ENCODE measurements around the gene OR10AG1. TPM values are rescaled to one million over a fixed set of nuclear protein-coding genes. Genes with fewer than 3 reads are reported as not detected.

The OR10AG1 gene
- total RNA-seq, 1 experiment from 2014 or later: not detected

GRCh38 chr11:55949330-55949729 is 20.4 kb downstream of the OR10AG1 start:
- Mint-ChIP-seq H3K4me3 (ENCODE audit: unreplicated experiment) (no peak overlapping the region), H3K9me3 (ENCODE audit: unreplicated experiment) (peaks cover 33% of the 10 kb centered on the region), H3K27me3 (ENCODE audit: insufficient read depth, unreplicated experiment) (no peaks in the 10 kb centered on the region), H3K27ac (ENCODE audit: low read depth, unreplicated experiment) (no peak overlapping the region), H3K36me3 (ENCODE audit: insufficient read depth, unreplicated experiment) (no peaks in the 10 kb centered on the region), H3K4me1 (ENCODE audit: insufficient read depth, unreplicated experiment) (no peaks in the 10 kb centered on the region)
- intact Hi-C loops (cut with micrococcal nuclease): no loop called here
- ChIA-PET POLR2A (no interaction called here), CTCF (interaction anchor here (0.7 to 0.9 kb wide), 3 partner anchors 8 to 1504 kb away, joined by 3 to 6 read pairs (median 4); no protein-coding TSS in a partner anchor)
- no TSS peak for BruUV-seq (replicated peaks)
- TF ChIP-seq CTCF (IDR thresholded peaks at IDR 0.05; ENCODE audit: unreplicated experiment): no peak
- no peak for DNase-seq (ENCODE audit: unreplicated experiment)

GRCh38 chr11:55942785-55943392 is 26.9 kb downstream of the OR10AG1 start:
- intact Hi-C loops (cut with micrococcal nuclease): loop anchor here (1.0 to 5.0 kb wide), 3 partner anchors 146 to 840 kb away; no protein-coding TSS in a partner anchor
- H3K9me3 Mint-ChIP-seq (ENCODE audit: unreplicated experiment): no peaks in the 10 kb centered on the region
- CTCF ChIA-PET: interaction anchor here (0.7 kb wide), 1 partner anchor 25 kb away, joined by 3 read pairs; no protein-coding TSS in a partner anchor

GRCh38 chr11:55936300-55936699 is 33.4 kb downstream of the OR10AG1 start, which contains the start of gene OR5I1:
Gene OR5I1, minus strand, starts transcription at chr11:55936400. Its CDS starts 0 bp downstream, at chr11:55936400.
- Mint-ChIP-seq H3K4me1 (ENCODE audit: insufficient read depth, unreplicated experiment) (no peaks in the 10 kb centered on the region), H3K9me3 (ENCODE audit: unreplicated experiment) (peaks cover 8% of the 10 kb centered on the region), H3K27me3 (ENCODE audit: insufficient read depth, unreplicated experiment) (no peaks in the 10 kb centered on the region), H3K4me3 (ENCODE audit: unreplicated experiment) (no peak within 1 kb of the TSS), H3K27ac (ENCODE audit: low read depth, unreplicated experiment) (no peak within 1 kb of the TSS), H3K36me3 (ENCODE audit: insufficient read depth, unreplicated experiment) (no peaks in the 10 kb centered on the region)
- CTCF ChIA-PET: no interaction called here
- intact Hi-C loops (cut with micrococcal nuclease): no loop called here
- DNase-seq (ENCODE audit: unreplicated experiment): no peak
- no peak for TF ChIP-seq CTCF (IDR thresholded peaks at IDR 0.05; ENCODE audit: unreplicated experiment)
- POLR2A ChIA-PET: no interaction called here
- BruUV-seq (replicated peaks): no TSS peak

More at GRCh38 chr11:55942785-55943392, 26.9 kb downstream of the OR10AG1 start:
- TF ChIP-seq CTCF (IDR thresholded peaks at IDR 0.05; ENCODE audit: unreplicated experiment): peak; percentile 48
- Mint-ChIP-seq H3K4me1 (ENCODE audit: insufficient read depth, unreplicated experiment) (no peaks in the 10 kb centered on the region), H3K27ac (ENCODE audit: low read depth, unreplicated experiment) (no peak overlapping the region), H3K4me3 (ENCODE audit: unreplicated experiment) (no peak overlapping the region), H3K36me3 (ENCODE audit: insufficient read depth, unreplicated experiment) (no peaks in the 10 kb centered on the region), H3K27me3 (ENCODE audit: insufficient read depth, unreplicated experiment) (no peaks in the 10 kb centered on the region)
- POLR2A ChIA-PET: no interaction called here
- peak; percentile 23 for DNase-seq (ENCODE audit: unreplicated experiment)
- BruUV-seq (replicated peaks): no TSS peak

- CTCF ChIA-PET: no interaction called here
- H3K9me3 Mint-ChIP-seq (ENCODE audit: unreplicated experiment): peaks cover 19% of the 10 kb centered on the region
- intact Hi-C loops (cut with micrococcal nuclease): no loop called here
- POLR2A ChIA-PET: no interaction called here
- BruUV-seq (replicated peaks): no TSS peak
- DNase-seq (ENCODE audit: unreplicated experiment): no peak
- no peak overlapping the region for H3K4me3 Mint-ChIP-seq (ENCODE audit: unreplicated experiment)
- H3K36me3 Mint-ChIP-seq (ENCODE audit: insufficient read depth, unreplicated experiment): no peaks in the 10 kb centered on the region
- no peak overlapping the region for H3K27ac Mint-ChIP-seq (ENCODE audit: low read depth, unreplicated experiment)
- no peaks in the 10 kb centered on the region for H3K27me3 Mint-ChIP-seq (ENCODE audit: insufficient read depth, unreplicated experiment)
- no peaks in the 10 kb centered on the region for H3K4me1 Mint-ChIP-seq (ENCODE audit: insufficient read depth, unreplicated experiment)
- no peak for TF ChIP-seq CTCF (IDR thresholded peaks at IDR 0.05; ENCODE audit: unreplicated experiment)
These were observed 49.2 kb downstream of the OR10AG1 start for GRCh38 chr11:55920537-55920936.

Other genes starting within 250 kb of the OR10AG1 start
- not detected in 2 replicates for gene OR5D13, start 196.5 kb downstream of the OR10AG1 start, total RNA-seq (2022)
- not detected in 2 replicates for gene OR5D14, start 174.4 kb downstream of the OR10AG1 start, total RNA-seq (2022)
- not detected in 2 replicates for gene OR5L1, start 158.6 kb downstream of the OR10AG1 start, total RNA-seq (2022)
- gene OR5D18, start 150.3 kb downstream of the OR10AG1 start, total RNA-seq (2022): not detected in 2 replicates
- not detected in 2 replicates for gene OR5L2, start 142.7 kb downstream of the OR10AG1 start, total RNA-seq (2022)
- not detected in 2 replicates for gene OR5D16, start 131.2 kb downstream of the OR10AG1 start, total RNA-seq (2022)
- not detected in 2 replicates for gene TRIM51, start 86.6 kb downstream of the OR10AG1 start, total RNA-seq (2022)
- not detected in 2 replicates for gene OR5W2, start 55.4 kb downstream of the OR10AG1 start, total RNA-seq (2022)
- not detected in 2 replicates for gene OR5I1, start 33.5 kb downstream of the OR10AG1 start, total RNA-seq (2022)
- gene OR5F1, start 24.7 kb upstream of the OR10AG1 start, total RNA-seq (2022): not detected in 2 replicates
- gene OR5AS1, start 57.7 kb upstream of the OR10AG1 start, total RNA-seq (2022): not detected in 2 replicates
- gene OR8I2, start 123.4 kb upstream of the OR10AG1 start, total RNA-seq (2022): not detected in 2 replicates
- not detected in 2 replicates for gene OR8H2, start 133.7 kb upstream of the OR10AG1 start, total RNA-seq (2022)
- gene OR8H3, start 152.4 kb upstream of the OR10AG1 start, total RNA-seq (2022): not detected in 2 replicates
- gene OR8J3, start 170.3 kb upstream of the OR10AG1 start, total RNA-seq (2022): not detected in 2 replicates
- not detected in 2 replicates for gene OR8K5, start 190.4 kb upstream of the OR10AG1 start, total RNA-seq (2022)
- not detected in 2 replicates for gene OR5J2, start 206.7 kb upstream of the OR10AG1 start, total RNA-seq (2022)

Measured in MCF 10A (cell line).